Smooth muscle cell (in vitro differentiated cells): ENCODE measurements around the gene HS3ST2. TPM values are rescaled to one million over a fixed set of nuclear protein-coding genes. Genes with fewer than 3 reads are reported as not detected.

Experiments
- DNase-seq: peaks from one replicate; lab custom pipeline; 2025; ENCODE audit not compliant: unreplicated experiment; lab: John Stamatoyannopoulos, UW
- H2AFZ ChIP-seq: fragments of 200-600 bp; sonication (generic); 2 replicates; pipeline ENCODE4 v1.6.0; 2016; ENCODE audit warnings: antibody characterized with exemption, low read depth, mild to moderate bottlenecking
- H3F3A ChIP-seq: fragments of 200-600 bp; sonication (generic); 2 replicates; pipeline ENCODE4 v1.6.0; 2017; ENCODE audit warnings: antibody characterized with exemption, low read depth
- H3K27ac ChIP-seq: fragments of 200-600 bp; sonication (generic); 2 replicates; pipeline ENCODE4 v1.5.1; 2016; ENCODE audit warnings: low read depth, mild to moderate bottlenecking
- H3K27me3 ChIP-seq: fragments of 200-600 bp; sonication (generic); 2 replicates; pipeline ENCODE4 v1.6.1; 2016; ENCODE audit warnings: low read depth, mild to moderate bottlenecking
- H3K36me3 ChIP-seq: fragments of 200-600 bp; sonication (generic); 2 replicates; pipeline ENCODE4 v1.5.1; 2016; ENCODE audit warnings: low read depth
- H3K4me1 ChIP-seq: fragments of 200-600 bp; sonication (generic); 2 replicates; pipeline ENCODE4 v1.5.1; 2016; ENCODE audit warnings: low read depth
- H3K4me2 ChIP-seq: fragments of 200-600 bp; sonication (generic); 2 replicates; pipeline ENCODE4 v1.6.0; 2016; ENCODE audit warnings: mild to moderate bottlenecking
- H3K4me3 ChIP-seq: fragments of 200-600 bp; sonication (generic); 2 replicates; pipeline ENCODE4 v1.5.1; 2016; ENCODE audit warnings: mild to moderate bottlenecking
- H3K79me2 ChIP-seq: fragments of 200-600 bp; sonication (generic); 2 replicates; pipeline ENCODE4 v1.6.0; 2016; ENCODE audit warnings: low read depth, mild to moderate bottlenecking
- H3K9ac ChIP-seq: fragments of 200-600 bp; sonication (generic); 2 replicates; pipeline ENCODE4 v1.6.0; 2016; ENCODE audit warnings: low read depth
- H3K9me3 ChIP-seq: fragments of 200-600 bp; sonication (generic); replicated peaks from 2 replicates; pipeline ENCODE4 v1.5.1; 2016; ENCODE audit warnings: low read depth
- H4K20me1 ChIP-seq: fragments of 200-600 bp; sonication (generic); 2 replicates; pipeline ENCODE4 v1.6.0; 2016; ENCODE audit warnings: low read depth
- CTCF ChIP-seq: fragments of 200-600 bp; sonication (generic); IDR thresholded peaks from 2 replicates; pipeline ENCODE4 v1.5.1; 2017; ENCODE audit warnings: borderline replicate concordance, mild to moderate bottlenecking, antibody characterized with exemption; ENCODE audit not compliant: insufficient read depth, poor library complexity, severe bottlenecking
- WGBS: methylation state at CpG from one replicate; pipeline ENCODE4 v1.1.7; 2016; ENCODE audit warnings: low lambda C conversion rate; 5-methylcytosine and 5-hydroxymethylcytosine counted together
- polyA plus RNA-seq: library from polyadenylated mRNA; unstranded; fragments of >200 nt; fragmentation: Nextera tagmentation; extraction: Ambion mirVana; gene quantifications from 2 replicates; pipeline ENCODE4 v1.2.1, GENCODE V29; 2016
- total RNA-seq: library from RNA; depleted of rRNA; stranded (reverse); fragments of >200 nt; gene quantifications from 2 replicates; pipeline ENCODE4 v1.2.3, GENCODE V29; 2014

HS3ST2 gene
- total and polyA plus RNA-seq, 2 experiments from 2014 or later, result not detected

- no peaks in the 10 kb centered on the region for H3F3A ChIP-seq
- TF ChIP-seq CTCF, result no peak
Observed at GRCh38 chr16:22797551-22797950, 16.4 kb upstream of the HS3ST2 start.

GRCh38 chr16:22799113-22799512 lies 14.8 kb upstream of the HS3ST2 start:
- H3K4me3 ChIP-seq, result no peak overlapping the region
- DNase-seq, result no peak
- no peaks in the 10 kb centered on the region for H3K9me3 ChIP-seq
- 86% methylated on average over 2 of the region's 2 CpGs for WGBS
- H3K4me1 ChIP-seq, result no peaks in the 10 kb centered on the region
- H3K4me2 ChIP-seq, result no peak overlapping the region
- no peaks in the 10 kb centered on the region for H3K79me2 ChIP-seq
- no peaks in the 10 kb centered on the region for H3K36me3 ChIP-seq
- H3K27me3 ChIP-seq, result no peaks in the 10 kb centered on the region
- no peaks in the 10 kb centered on the region for H3F3A ChIP-seq
- no peak for TF ChIP-seq CTCF
- no peak overlapping the region for H3K27ac ChIP-seq
- H4K20me1 ChIP-seq, result no peaks in the 10 kb centered on the region
- no peak overlapping the region for H2AFZ ChIP-seq
- no peak overlapping the region for H3K9ac ChIP-seq

More at GRCh38 chr16:22797551-22797950, 16.4 kb upstream of the HS3ST2 start:
- H3K27ac ChIP-seq, result no peak overlapping the region
- 88% methylated on average over 2 of the region's 2 CpGs for WGBS
- H2AFZ ChIP-seq, result no peak overlapping the region
- no peaks in the 10 kb centered on the region for H3K27me3 ChIP-seq
- no peaks in the 10 kb centered on the region for H4K20me1 ChIP-seq
- no peaks in the 10 kb centered on the region for H3K36me3 ChIP-seq
- no peaks in the 10 kb centered on the region for H3K9me3 ChIP-seq
- no peak overlapping the region for H3K9ac ChIP-seq
- no peak overlapping the region for H3K4me3 ChIP-seq
- H3K4me2 ChIP-seq, result no peak overlapping the region
- H3K79me2 ChIP-seq, result no peaks in the 10 kb centered on the region
- H3K4me1 ChIP-seq, result no peaks in the 10 kb centered on the region
- no peak for DNase-seq

GRCh38 chr16:22804893-22805292 lies 9.1 kb upstream of the HS3ST2 start:
- no peak overlapping the region for H3K9ac ChIP-seq
- no peaks in the 10 kb centered on the region for H3F3A ChIP-seq
- no peak overlapping the region for H3K4me2 ChIP-seq
- H4K20me1 ChIP-seq, result no peaks in the 10 kb centered on the region
- no peaks in the 10 kb centered on the region for H3K4me1 ChIP-seq
- H3K4me3 ChIP-seq, result no peak overlapping the region
- TF ChIP-seq CTCF, result no peak
- no peak overlapping the region for H3K27ac ChIP-seq
- no peaks in the 10 kb centered on the region for H3K36me3 ChIP-seq
- H2AFZ ChIP-seq, result no peak overlapping the region
- WGBS, result 82% methylated on average over 5 of the region's 5 CpGs
- no peaks in the 10 kb centered on the region for H3K9me3 ChIP-seq
- H3K27me3 ChIP-seq, result peaks cover 21% of the 10 kb centered on the region
- DNase-seq, result no peak
- no peaks in the 10 kb centered on the region for H3K79me2 ChIP-seq

- H3K4me3 ChIP-seq, result no peak overlapping the region
- no peaks in the 10 kb centered on the region for H3F3A ChIP-seq
- no peak overlapping the region for H3K9ac ChIP-seq
- DNase-seq, result no peak
- H3K4me2 ChIP-seq, result no peak overlapping the region
- H3K36me3 ChIP-seq, result no peaks in the 10 kb centered on the region
- H3K9me3 ChIP-seq, result no peaks in the 10 kb centered on the region
- no peak overlapping the region for H3K27ac ChIP-seq
- H3K79me2 ChIP-seq, result no peaks in the 10 kb centered on the region
- no peaks in the 10 kb centered on the region for H4K20me1 ChIP-seq
- H3K27me3 ChIP-seq, result peaks cover 25% of the 10 kb centered on the region
- TF ChIP-seq CTCF, result no peak
- no peak overlapping the region for H2AFZ ChIP-seq
- no peaks in the 10 kb centered on the region for H3K4me1 ChIP-seq
Observed at GRCh38 chr16:22805326-22805725, 8.6 kb upstream of the HS3ST2 start.
